ENCODE data around the gene RNF227. TPM values are rescaled to one million over a fixed set of nuclear protein-coding genes. Genes with fewer than 3 reads are reported as not detected.

RNF227 gene
- total and polyA plus RNA-seq, 2 of the 13 experiments (the other 11 are each of a cell fraction or from before 2014, with no cell fraction given) = 0.20 to 0.79 TPM

DNA sequence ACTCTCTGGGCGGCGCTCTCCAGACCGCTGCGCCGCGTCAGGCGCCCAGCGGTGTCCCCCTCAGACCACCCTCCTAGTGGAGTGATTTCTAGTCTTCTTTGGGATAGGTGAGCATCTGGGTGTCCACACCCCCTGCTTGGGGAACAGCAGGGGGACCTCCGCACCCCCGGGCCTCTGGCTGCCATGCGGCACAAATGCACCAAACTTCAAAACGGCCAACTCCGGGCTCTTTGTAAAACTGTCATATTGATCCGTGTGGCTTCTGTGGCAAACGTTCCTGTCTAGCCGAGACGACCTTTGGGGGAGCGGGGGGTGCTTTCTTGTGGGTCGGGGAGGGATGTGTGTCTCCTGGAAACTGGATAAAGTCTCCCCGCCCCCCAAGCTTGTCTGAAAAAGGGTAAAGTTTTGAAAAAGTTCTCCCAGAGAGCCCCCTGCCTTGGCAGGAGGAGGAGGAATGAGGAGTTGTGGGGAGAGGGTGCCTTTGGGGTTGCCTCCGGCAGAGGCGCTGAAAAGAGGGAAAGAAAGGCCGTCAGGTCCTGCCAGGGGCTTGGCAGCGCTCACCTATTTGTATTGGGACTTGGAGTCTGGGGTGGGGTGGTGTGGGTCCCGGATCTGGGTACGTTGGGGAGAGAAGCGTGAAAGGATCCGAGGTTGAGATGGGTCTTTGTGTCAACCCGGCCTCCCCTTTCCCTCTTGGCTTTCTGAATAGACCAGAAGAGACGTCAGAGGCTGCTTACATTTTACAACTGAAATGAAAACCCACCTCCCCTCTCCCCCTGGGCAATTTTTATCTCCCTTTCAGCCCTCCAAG is 29.7 kb downstream of the RNF227 start (continued):
- TF ChIP-seq ZFP91 (CRISPR knock-in tag; IDR thresholded peaks at IDR 0.05; ENCODE audit: borderline replicate concordance) (no peak), MIXL1 (CRISPR knock-in tag; IDR thresholded peaks at IDR 0.05) (no peak), ZNF383 (CRISPR knock-in tag; IDR thresholded peaks at IDR 0.05; ENCODE audit: borderline replicate concordance) (no peak), PAX8 (CRISPR knock-in tag; IDR thresholded peaks at IDR 0.05; ENCODE audit: borderline replicate concordance) (no peak), LCORL (IDR thresholded peaks at IDR 0.05) (no peak), LCORL (CRISPR knock-in tag; IDR thresholded peaks at IDR 0.05) (0 out of 2 replicates have a peak, but pooled peaks have one; percentile 26), SRY (CRISPR knock-in tag; IDR thresholded peaks at IDR 0.05) (no peak), NFE2 (CRISPR knock-in tag; IDR thresholded peaks at IDR 0.05) (no peak), PRMT3 (CRISPR knock-in tag; IDR thresholded peaks at IDR 0.05; ENCODE audit: borderline replicate concordance, low read depth) (no peak), ZNF800 (CRISPR knock-in tag; IDR thresholded peaks at IDR 0.05) (no peak), THAP8 (CRISPR knock-in tag; IDR thresholded peaks at IDR 0.05; ENCODE audit: borderline replicate concordance) (no peak), ZNF724P (CRISPR knock-in tag; IDR thresholded peaks at IDR 0.05; ENCODE audit: borderline replicate concordance) (no peak), EP300 (IDR thresholded peaks at IDR 0.05; ENCODE audit: low read depth in 2 of 2, low read length in 2 of 2) (no peak), EP300 (CRISPR knock-in tag; IDR thresholded peaks at IDR 0.05; ENCODE audit: borderline replicate concordance) (no peak), ATF3 (CRISPR knock-in tag; IDR thresholded peaks at IDR 0.05) (peak; percentile 17; the same call in 1 of the 2 replicates)
- TF ChIP-seq, protein P1, sequence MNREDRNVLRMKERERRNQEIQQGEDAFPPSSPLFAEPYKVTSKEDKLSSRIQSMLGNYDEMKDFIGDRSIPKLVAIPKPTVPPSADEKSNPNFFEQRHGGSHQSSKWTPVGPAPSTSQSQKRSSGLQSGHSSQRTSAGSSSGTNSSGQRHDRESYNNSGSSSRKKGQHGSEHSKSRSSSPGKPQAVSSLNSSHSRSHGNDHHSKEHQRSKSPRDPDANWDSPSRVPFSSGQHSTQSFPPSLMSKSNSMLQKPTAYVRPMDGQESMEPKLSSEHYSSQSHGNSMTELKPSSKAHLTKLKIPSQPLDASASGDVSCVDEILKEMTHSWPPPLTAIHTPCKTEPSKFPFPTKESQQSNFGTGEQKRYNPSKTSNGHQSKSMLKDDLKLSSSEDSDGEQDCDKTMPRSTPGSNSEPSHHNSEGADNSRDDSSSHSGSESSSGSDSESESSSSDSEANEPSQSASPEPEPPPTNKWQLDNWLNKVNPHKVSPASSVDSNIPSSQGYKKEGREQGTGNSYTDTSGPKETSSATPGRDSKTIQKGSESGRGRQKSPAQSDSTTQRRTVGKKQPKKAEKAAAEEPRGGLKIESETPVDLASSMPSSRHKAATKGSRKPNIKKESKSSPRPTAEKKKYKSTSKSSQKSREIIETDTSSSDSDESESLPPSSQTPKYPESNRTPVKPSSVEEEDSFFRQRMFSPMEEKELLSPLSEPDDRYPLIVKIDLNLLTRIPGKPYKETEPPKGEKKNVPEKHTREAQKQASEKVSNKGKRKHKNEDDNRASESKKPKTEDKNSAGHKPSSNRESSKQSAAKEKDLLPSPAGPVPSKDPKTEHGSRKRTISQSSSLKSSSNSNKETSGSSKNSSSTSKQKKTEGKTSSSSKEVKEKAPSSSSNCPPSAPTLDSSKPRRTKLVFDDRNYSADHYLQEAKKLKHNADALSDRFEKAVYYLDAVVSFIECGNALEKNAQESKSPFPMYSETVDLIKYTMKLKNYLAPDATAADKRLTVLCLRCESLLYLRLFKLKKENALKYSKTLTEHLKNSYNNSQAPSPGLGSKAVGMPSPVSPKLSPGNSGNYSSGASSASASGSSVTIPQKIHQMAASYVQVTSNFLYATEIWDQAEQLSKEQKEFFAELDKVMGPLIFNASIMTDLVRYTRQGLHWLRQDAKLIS (CRISPR knock-in tag; IDR thresholded peaks at IDR 0.05) = no peak
- TF ChIP-seq, protein P2, sequence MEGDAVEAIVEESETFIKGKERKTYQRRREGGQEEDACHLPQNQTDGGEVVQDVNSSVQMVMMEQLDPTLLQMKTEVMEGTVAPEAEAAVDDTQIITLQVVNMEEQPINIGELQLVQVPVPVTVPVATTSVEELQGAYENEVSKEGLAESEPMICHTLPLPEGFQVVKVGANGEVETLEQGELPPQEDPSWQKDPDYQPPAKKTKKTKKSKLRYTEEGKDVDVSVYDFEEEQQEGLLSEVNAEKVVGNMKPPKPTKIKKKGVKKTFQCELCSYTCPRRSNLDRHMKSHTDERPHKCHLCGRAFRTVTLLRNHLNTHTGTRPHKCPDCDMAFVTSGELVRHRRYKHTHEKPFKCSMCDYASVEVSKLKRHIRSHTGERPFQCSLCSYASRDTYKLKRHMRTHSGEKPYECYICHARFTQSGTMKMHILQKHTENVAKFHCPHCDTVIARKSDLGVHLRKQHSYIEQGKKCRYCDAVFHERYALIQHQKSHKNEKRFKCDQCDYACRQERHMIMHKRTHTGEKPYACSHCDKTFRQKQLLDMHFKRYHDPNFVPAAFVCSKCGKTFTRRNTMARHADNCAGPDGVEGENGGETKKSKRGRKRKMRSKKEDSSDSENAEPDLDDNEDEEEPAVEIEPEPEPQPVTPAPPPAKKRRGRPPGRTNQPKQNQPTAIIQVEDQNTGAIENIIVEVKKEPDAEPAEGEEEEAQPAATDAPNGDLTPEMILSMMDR (CRISPR knock-in tag; IDR thresholded peaks at IDR 0.05) = peak; percentile 1; the same call in 1 of the 2 replicates
